T1000 (cell line): ENCODE measurements around the gene MARCKSL1.
"Not testable (repeated sequence)": the region's sequence is repeated elsewhere in the genome, so short reads cannot be mapped to it uniquely, and the experiment has no call there.

Source experiments
- DNase-seq: peaks from one replicate; lab custom pipeline; 2025; ENCODE audit warnings: mixed read lengths; lab: John Stamatoyannopoulos, UW

MARCKSL1 gene, protein sequence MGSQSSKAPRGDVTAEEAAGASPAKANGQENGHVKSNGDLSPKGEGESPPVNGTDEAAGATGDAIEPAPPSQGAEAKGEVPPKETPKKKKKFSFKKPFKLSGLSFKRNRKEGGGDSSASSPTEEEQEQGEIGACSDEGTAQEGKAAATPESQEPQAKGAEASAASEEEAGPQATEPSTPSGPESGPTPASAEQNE

GRCh38 chr1:32335790-32336590, at the start of gene MARCKSL1:
Gene MARCKSL1 (minus strand): TSS chr1:32336233. CDS start chr1:32336033, 200 bp downstream.
- peak; percentile 71 for DNase-seq

DNA sequence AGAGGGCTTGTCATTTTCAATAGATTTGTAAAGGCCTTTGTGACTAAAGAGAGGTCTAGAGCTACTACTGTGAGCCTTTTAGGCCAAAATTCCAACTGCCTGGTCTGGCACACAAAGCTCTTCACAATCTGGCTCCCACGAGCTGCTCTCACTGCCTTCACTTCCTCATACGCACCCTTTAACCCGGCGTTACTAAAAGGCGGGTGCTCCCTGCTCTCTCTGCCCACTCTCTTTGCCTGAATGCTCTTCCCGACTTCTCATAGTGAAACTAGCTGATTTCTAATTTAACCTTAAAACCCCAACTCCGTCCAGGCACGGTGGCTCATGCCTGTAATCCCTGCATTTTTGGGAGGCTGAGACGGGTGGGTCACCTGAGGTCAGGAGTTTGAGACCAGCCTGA, 44.0 kb upstream of the MARCKSL1 start:
- DNase-seq: no peak

- DNase-seq: no peak
These were observed 41.6 kb upstream of the MARCKSL1 start for GRCh38 chr1:32377541-32378220.

- no peak for DNase-seq
These were observed 40.2 kb upstream of the MARCKSL1 start for GRCh38 chr1:32376199-32376598.

DNA sequence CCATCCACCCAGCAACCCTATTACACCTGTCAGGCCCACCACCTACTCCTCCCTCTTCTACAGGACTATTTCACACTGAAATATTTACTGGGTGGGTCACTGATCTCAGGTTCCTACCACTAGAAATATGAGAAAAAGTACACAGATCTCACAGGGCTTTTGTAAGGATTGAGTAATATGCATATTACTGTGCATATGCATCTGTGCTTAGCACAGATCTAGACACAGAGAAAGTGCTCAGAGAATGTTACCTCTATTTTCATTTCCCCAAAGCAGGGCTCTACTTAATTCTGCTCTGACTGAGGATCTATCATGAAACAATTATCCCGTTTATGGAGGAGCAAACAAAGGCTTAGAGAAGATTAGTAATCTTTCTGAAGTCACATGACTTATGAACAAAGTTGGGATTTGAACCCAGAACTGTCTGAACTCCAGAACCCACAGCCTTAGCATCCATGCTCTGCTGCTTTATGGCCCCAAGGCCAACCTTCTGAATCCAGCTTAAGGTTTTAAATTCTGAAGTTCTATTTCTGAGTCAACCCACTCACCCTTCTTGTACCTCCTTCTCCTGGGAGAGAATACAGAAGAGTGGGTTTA, 38.1 kb upstream of the MARCKSL1 start:
- no peak for DNase-seq

- no peak for DNase-seq
These were observed 36.2 kb upstream of the MARCKSL1 start for GRCh38 chr1:32372149-32372756.

DNA sequence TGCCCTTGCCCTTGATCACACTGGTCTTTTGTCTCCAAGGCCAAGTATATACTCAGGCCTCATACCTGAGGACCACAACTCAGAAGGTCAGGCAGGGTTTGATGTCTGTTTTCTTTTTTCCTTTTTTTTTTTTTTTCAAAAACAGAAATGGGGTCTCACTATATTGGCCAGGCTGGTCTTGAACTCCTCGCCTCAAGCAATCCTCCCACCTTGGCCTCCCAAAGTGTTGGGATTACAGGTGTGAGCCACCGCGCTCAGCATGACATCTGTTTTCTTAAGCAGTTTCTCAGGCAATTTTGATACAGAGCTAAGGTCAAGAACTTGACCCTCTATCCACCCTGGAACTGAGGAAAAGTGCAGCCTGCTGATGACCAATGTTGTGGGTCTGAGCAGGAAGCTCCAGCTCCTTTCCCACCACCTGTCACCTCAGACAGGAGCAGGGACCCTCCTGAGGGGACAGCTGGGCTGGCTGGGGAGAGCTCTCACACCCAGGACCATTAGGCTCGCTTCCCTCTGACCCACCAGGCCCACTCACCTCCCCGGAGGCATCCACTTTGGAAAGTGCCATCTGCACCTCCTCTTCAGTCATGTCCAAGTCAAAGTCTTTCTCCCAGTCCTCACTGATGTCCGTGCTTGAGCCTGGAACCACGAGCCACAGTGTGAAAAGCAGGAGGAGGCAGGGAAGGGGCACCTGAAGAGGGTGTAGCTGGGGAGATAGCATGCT, 32.0 kb upstream of the MARCKSL1 start:
- DNase-seq: no peak

- DNase-seq: no peak
These were observed 29.4 kb upstream of the MARCKSL1 start for GRCh38 chr1:32365445-32365844.

- no peak for DNase-seq
These were observed 28.8 kb upstream of the MARCKSL1 start for GRCh38 chr1:32364836-32365235.

- DNase-seq: no peak
These were observed 27.7 kb upstream of the MARCKSL1 start for GRCh38 chr1:32363713-32364112.

DNA sequence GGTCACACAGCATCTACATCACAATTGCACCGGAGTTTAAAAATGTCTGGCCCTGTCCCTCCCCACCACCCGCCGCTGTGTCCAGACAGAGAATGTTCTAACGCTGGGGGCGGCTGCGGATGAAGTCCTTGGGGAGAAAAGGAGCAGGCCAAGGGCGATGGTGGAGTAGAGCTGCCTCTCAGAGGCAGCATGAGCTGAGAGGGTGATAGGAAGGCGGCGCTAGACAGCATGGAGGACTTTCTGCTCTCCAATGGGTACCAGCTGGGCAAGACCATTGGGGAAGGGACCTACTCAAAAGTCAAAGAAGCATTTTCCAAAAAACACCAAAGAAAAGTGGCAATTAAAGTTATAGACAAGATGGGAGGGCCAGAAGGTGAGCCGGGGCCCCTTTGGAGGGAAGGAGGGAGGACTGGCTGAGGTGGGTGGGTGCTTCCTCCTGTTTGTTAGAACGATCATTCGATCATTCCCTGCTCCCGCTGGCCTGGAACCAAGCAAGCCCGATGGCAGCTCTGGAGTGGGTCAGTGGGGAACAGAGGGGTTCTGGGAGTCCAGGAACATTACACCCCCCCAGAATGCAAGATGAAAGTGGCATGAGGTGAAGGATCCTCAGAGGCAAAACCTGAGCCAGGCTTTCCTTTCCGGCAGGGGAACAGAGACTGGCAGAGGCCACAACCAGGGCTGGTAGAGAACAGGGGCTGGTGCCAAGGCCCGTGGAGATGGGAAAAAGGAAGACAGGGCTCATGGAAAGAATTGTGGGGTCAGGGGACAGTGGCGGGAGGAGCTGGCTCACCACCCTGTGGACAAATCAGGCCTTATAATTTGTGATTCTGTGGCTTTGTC, 26.7 kb upstream of the MARCKSL1 start, which contains the start of the genes FAM229A and TSSK3:
Gene FAM229A (minus strand): TSS at position 12 of the 840 bp plus-strand sequence. CDS start 394 bp downstream, outside the sequence.
Gene TSSK3 (plus strand): TSS at position 66 of the 840 bp plus-strand sequence. CDS start 163 bp downstream, at position 229.
- DNase-seq: no peak

DNA sequence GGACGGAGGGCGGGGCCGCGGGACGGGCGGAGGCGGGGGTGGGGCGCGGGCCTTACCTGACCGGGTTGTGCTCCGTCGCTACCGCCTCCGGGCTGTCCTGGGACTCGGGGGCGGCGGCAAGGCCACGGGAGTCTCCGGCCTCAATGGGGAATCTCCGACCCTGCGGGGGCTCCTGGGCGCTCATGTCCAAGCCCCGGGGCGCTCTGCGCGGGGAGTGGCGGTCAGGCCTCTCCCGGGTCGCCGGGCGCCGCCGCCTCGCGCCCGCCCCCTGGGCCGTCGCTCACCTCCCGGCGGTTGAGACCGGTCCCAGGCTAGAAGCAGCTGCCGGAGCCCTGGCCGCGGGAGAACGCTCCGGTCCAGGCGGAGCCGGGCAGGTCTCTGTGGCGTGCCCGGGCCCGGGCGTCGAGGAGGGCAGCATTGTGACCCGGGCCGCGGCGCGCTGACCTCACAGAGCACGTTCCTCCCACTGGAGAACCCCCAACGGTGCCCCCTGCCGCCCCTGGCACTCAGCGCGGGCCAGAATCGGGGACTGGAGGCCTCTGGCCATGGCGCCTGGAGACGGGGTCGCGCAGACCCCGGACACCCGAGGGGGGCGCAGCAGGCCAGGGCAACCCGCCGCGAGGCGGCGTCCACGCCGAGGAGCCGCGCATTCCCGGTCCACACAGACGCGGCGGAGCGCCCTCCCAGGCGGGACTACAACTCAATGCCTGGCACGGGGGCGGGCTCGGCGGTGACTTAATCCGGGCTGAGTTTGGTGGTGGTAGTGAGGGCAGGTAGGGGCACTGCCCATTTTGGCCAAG, 25.8 kb upstream of the MARCKSL1 start:
- DNase-seq: no peak

GRCh38 chr1:32361308-32361673, 25.3 kb upstream of the MARCKSL1 start:
- no peak for DNase-seq

- DNase-seq: no peak
These were observed 22.4 kb upstream of the MARCKSL1 start for GRCh38 chr1:32358435-32358834.

DNA sequence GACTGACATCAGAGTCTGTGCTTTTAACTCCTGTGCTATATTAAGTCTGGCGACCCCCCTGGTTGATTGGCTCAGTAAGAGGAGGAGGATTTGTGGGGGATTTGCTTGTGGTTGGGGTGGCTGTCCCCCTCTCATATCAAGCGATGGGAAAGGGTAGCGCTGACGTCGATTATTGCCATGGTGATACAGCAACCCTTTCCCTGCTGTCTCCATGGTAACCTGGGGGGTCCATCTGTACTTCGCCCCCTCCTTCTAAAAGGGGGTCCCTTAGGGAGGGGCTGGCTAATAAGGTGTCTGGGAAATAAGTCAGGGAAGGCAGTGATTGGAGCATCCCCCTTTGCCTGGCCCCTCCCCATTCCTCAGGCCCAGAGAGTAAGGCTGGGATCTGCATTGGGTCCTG, 21.6 kb upstream of the MARCKSL1 start:
- no peak for DNase-seq

DNA sequence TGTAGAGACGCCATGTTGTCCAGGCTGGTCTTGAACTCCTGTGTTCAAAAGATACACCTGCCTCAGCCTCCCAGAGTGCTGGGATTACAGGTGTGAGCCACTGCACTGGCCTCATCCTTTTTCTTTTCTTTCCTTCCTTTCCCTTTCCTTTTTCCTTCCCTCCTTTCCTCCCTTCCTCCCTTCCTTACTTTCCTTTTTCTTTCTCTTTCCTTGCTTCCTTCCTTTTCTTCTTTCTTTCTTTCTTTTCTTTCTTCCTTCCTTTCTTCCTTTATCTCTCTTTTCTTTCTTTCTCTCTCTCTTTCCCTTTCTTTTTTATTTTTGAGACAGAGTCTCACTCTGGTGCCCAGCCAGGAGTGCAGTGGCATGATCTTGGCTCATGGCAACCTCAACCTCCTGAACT, 20.4 kb upstream of the MARCKSL1 start:
- no peak for DNase-seq

- DNase-seq: not testable (repeated sequence)
These were observed 19.7 kb upstream of the MARCKSL1 start for GRCh38 chr1:32355778-32356177.

DNA sequence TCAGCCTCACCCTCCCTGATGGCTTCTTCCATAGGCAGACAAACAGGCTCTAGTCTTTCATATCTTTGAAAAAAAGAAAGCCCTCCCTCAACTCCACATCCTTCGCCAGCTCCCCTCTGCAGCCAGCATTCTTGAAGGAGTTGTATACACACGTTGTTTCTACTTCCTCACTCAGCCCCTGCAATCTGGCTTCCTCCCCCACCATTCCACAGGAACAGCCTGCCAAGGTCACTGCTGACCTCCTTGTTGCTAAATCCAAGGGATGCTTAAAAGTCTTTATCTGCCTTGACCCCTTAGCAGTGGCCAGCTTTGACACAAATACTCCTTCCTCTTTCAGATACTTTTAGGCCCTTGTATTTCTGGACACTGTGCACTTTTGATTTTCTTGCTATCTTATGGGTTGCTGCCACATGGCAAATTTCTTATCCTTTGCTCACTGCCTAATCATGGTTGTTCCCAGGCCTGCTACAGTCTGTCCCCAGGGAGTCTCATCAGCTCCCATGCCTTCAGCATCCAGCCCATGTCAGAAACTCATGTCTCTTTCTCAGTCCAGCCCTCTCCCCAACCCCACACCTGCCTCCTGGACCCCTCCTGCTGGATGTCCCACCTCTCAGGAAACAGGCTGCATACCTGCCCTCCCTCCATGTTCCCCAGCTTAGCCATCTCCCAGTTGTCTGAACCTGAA, 18.0 kb upstream of the MARCKSL1 start:
- no peak for DNase-seq

GRCh38 chr1:32353431-32353830, 17.4 kb upstream of the MARCKSL1 start:
- DNase-seq: no peak
